Ascending aorta (tissue), 2 donors: ENCODE measurements around the gene DYDC1. TPM values are rescaled to one million over a fixed set of nuclear protein-coding genes. Genes with fewer than 3 reads are reported as not detected.

Experiments used
- DNase-seq, 2 donors: peaks; one replicate each; pipeline ENCODE4 v3.0.0-alpha.2; 2019; ENCODE audit warnings: low spot score in 2 of 2
- H3K27ac ChIP-seq, 2 donors: fragments of 200-600 bp; sonication (generic); one replicate each; pipeline ENCODE4 v1.5.1; 2016 to 2017; ENCODE audit warnings: mild to moderate bottlenecking in 1 of 2
- H3K27me3 ChIP-seq: fragments of 200-600 bp; sonication (generic); one replicate; pipeline ENCODE4 v1.5.1; 2017
- H3K36me3 ChIP-seq, 2 donors: fragments of 200-600 bp; sonication (generic); one replicate each; pipeline ENCODE4 v1.5.1; 2016
- H3K4me1 ChIP-seq, 2 donors: fragments of 200-600 bp; sonication (generic); one replicate each; pipeline ENCODE4 v1.5.1; 2016 to 2017; ENCODE audit warnings: mild to moderate bottlenecking in 1 of 2
- H3K4me3 ChIP-seq, 2 donors: fragments of 200-600 bp; sonication (generic); one replicate each; pipeline ENCODE4 v1.5.1; 2016 to 2017; ENCODE audit warnings: mild to moderate bottlenecking in 1 of 2
- H3K9me3 ChIP-seq, 2 donors: fragments of 200-600 bp; sonication (generic); one replicate each; pipeline ENCODE4 v1.5.1; 2016
- CTCF ChIP-seq, 3 experiments: fragments of 200-600 bp in 2 of 3; fragments of 450-650 bp in 1 of 3; sonication (generic) in 2 of 3; IDR thresholded peaks; one replicate each; pipeline ENCODE4 v1.5.1; 2016 to 2019; ENCODE audit warnings: antibody characterized with exemption in 3 of 3, mild to moderate bottlenecking in 1 of 3, moderate library complexity in 1 of 3
- intact Hi-C: fragments of 100-400 bp; cut with DNase I; formaldehyde crosslinking; loops from one replicate; pipeline ENCODE4 v1.15.1; 2023
- total RNA-seq: library from RNA; depleted of rRNA; stranded (reverse); fragments of >200 nt; gene quantifications from one replicate; pipeline ENCODE4 v1.1.0, GENCODE V29; 2016

DYDC1 gene
- total RNA-seq = not detected

- H3K9me3 ChIP-seq = no peaks in the 10 kb centered on the region
- peaks cover 0 to 7% of the 10 kb centered on the region in 2 donors for H3K4me1 ChIP-seq
- H3K27me3 ChIP-seq = no peaks in the 10 kb centered on the region
- peak within 1 kb of the TSS; percentile 29 to 51 for H3K4me3 ChIP-seq
- intact Hi-C loops = no loop called here
- no peaks in the 10 kb centered on the region for H3K36me3 ChIP-seq
- no peak for DNase-seq
- TF ChIP-seq CTCF (IDR thresholded peaks at IDR 0.05) = no peak
- H3K27ac ChIP-seq = no peak within 1 kb of the TSS
Measured at GRCh38 chr10:80356563-80356988, at the start of gene DYDC1, which contains the start of gene DYDC2. Gene DYDC1 (minus strand): TSS chr10:80356755. CDS start chr10:80352601, 4,154 bp downstream. Gene DYDC2 (plus strand): TSS chr10:80356781. CDS start chr10:80362444, 5,663 bp downstream.

- no peaks in the 10 kb centered on the region for H3K36me3 ChIP-seq
- no peaks in the 10 kb centered on the region for H3K27me3 ChIP-seq
- H3K27ac ChIP-seq = no peak overlapping the region
- peaks cover 0 to 2% of the 10 kb centered on the region in 2 donors for H3K4me1 ChIP-seq
- no peak overlapping the region for H3K4me3 ChIP-seq
- no peak for DNase-seq
- TF ChIP-seq CTCF (IDR thresholded peaks at IDR 0.05) = no peak
- no peaks in the 10 kb centered on the region for H3K9me3 ChIP-seq
- intact Hi-C loops = no loop called here
Measured at GRCh38 chr10:80406204-80406603, 49.6 kb upstream of the DYDC1 start.

- Histone ChIP-seq H3K4me1 (peaks cover 0 to 2% of the 10 kb centered on the region in 2 donors), H3K9me3 (no peaks in the 10 kb centered on the region), H3K4me3 (no peak overlapping the region), H3K27ac (no peak overlapping the region), H3K36me3 (no peaks in the 10 kb centered on the region), H3K27me3 (no peaks in the 10 kb centered on the region)
- no peak for DNase-seq
- intact Hi-C loops = no loop called here
- TF ChIP-seq CTCF (IDR thresholded peaks at IDR 0.05) = no peak
Measured at GRCh38 chr10:80405626-80406025, 49.1 kb upstream of the DYDC1 start.

GRCh38 chr10:80405035-80405434 lies 48.5 kb upstream of the DYDC1 start:
- Histone ChIP-seq H3K27ac (no peak overlapping the region), H3K4me1 (peaks cover 0 to 2% of the 10 kb centered on the region in 2 donors), H3K4me3 (no peak overlapping the region), H3K9me3 (no peaks in the 10 kb centered on the region), H3K27me3 (no peaks in the 10 kb centered on the region), H3K36me3 (no peaks in the 10 kb centered on the region)
- TF ChIP-seq CTCF (IDR thresholded peaks at IDR 0.05) = no peak
- intact Hi-C loops = no loop called here
- DNase-seq = no peak

GRCh38 chr10:80400136-80400804 lies 43.7 kb upstream of the DYDC1 start:
- Histone ChIP-seq H3K36me3 (no peaks in the 10 kb centered on the region), H3K4me3 (no peak overlapping the region), H3K27me3 (no peaks in the 10 kb centered on the region), H3K9me3 (no peaks in the 10 kb centered on the region), H3K27ac (no peak overlapping the region), H3K4me1 (no peaks in the 10 kb centered on the region)
- no peak for TF ChIP-seq CTCF (IDR thresholded peaks at IDR 0.05)
- intact Hi-C loops = no loop called here
- no peak for DNase-seq
